HTERT RPE-1 (cell line): Measurements from ENCODE around the gene GPR68.
"Not testable (repeated sequence)": the region's sequence is repeated elsewhere in the genome, so short reads cannot be mapped to it uniquely, and the experiment has no call there.

Source experiments
- in situ Hi-C: fragments of 300-500 bp; cut with MboI; formaldehyde crosslinking; loops from 4 replicates; pipeline ENCODE4 v1.14.3; 2020; ENCODE audit warnings: low sequenced_read_pairs

The GPR68 gene

DNA sequence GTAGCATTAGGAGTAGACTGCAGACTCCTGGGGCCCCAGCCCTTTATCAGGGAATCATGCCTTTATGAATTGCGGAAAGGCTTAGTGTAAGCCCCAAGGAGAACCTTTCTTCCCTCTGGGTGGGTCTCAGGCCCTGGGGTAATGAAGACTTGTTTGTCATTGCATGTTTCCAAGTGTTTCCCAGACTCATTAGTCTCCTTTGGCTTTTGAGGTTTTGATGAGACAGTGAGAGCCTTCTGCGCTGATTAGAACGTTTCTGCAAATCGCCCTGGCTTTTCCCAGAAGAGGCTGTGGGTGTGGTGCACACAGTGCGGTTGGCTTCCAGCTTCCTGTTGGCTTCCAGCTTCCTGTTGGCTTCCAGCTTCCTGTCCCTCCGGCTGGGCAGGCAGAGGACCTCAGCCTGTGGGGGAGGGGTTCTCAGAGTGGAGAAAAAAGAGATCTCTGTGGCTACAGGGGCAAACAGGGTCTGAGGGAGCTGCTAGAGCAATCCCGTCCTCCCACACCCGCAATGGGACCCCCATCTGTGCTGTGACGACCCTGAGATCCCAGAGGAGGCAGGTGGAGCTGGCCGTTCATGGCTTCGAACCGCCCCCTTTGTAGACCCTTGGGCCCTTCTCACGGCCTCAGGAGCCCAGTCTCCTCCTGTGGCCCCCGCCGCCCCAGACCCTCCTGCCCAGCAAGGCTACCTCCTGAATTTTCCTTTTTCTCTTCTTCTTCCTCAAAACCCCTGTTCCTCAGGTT, 42.1 kb downstream of the GPR68 start:
- in situ Hi-C loops: no loop called here

DNA sequence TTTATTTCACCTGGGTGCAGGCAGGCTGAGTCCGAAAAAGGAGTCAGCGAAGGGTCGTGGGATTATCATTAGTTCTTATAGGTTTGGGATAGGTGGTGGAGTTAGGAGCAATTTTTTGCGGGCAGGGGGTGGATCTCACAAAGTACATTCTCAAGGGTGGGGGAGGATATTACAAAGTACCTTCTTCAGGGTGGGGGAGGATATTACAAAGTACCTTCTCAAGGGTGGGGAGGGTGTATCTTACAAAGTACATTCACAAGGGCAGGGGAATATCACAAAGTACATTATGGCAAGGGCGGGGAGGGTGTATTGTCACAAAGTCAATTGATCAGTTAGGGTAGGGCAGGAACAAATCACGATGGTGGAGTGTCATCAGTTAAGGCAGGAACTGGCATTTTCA, 43.7 kb downstream of the GPR68 start:
- in situ Hi-C loops: not testable (repeated sequence)

GRCh38 chr14:91197631-91198030, 46.9 kb downstream of the GPR68 start:
- in situ Hi-C loops: no loop called here

DNA sequence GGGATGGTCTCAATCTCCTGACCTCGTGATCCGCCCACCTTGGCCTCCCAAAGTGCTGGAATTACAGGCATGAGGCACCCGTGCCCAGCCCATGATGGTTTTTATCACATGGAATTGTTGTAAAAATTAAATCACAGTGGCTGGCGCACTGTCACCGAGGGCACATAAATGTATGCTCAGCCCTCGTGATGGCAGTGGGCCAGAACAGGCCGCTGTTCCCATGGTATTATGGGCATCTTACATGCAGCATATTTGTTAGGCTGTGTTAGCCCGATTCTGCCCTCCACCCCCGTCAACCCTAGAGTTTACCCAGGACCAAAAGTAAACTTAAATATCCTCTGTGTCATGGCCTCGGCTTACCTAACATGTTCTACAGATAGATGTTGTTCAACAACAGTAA, 48.6 kb downstream of the GPR68 start:
- in situ Hi-C loops: no loop called here

DNA sequence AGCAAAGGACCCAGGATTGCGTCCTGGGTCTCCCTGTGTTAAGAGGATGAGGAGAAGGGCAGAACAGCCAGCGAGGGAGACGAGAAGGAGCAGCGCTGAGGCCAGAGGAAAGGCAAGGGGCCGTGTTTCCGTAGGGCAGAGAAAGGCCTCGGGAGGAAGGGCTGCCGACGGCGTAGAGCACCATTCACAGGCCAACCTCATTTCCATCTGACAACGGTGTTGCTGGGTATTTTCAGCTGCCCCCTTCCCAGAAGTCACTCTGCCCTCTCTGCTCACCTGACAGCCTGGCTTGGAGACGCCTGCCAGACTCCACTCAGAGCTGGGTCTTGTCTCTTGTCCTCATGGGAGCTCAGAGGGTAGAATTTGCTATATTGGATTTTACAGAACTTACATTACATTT, 51.4 kb downstream of the GPR68 start:
- in situ Hi-C loops: no loop called here

GRCh38 chr14:91190853-91191252, 53.7 kb downstream of the GPR68 start:
- in situ Hi-C loops: no loop called here

- in situ Hi-C loops: no loop called here
Measured at GRCh38 chr14:91187271-91187670, 57.2 kb downstream of the GPR68 start.

DNA sequence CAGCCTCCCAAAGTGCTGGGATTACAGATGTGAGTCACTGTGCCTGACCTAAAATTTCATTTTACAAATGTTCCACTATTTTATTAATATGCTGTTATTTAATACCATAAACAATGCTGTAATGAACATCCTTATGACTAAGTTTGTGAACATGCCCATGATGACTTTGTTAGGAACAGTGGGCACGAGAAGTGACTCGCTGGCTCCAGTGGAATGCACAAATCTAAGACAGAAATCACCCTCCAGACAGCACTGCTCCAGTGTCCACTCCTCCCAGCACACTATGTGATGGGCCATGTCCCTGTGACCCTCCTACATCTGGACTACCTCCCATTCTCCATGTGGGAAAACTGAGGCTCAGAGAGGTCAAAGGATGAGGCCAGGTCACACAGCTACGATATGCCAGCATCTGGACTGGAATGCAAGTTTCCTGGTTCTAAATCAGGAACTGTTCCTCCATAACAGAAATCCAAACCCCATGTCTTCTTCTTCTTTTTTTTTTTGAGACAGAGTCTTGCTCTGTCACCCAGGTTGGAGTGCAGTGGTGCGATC, 57.9 kb downstream of the GPR68 start:
- in situ Hi-C loops: no loop called here

GRCh38 chr14:91185721-91186120, 58.8 kb downstream of the GPR68 start:
- in situ Hi-C loops: no loop called here

DNA sequence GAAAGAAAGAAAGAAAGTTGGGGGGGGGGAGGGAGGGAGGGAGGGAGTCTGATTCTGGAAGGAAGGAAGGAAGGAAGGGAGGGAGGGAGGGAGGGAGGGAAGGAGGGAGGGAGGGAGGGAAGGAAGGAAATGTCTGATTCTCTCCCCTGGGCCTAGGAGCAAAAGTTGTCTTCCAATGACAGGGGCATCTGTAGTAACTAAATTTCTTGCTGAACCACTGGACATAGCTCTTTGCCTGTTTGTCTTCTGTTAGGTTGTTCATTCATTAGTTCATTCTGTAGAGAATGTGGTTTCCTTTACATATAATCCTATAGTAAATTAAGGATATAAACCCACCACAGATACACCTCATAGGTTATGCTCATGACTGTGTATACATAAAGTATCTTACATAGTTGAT, 59.9 kb downstream of the GPR68 start:
- in situ Hi-C loops: no loop called here

- in situ Hi-C loops: not testable (repeated sequence)
Measured at GRCh38 chr14:91182753-91183152, 61.8 kb downstream of the GPR68 start.
